Osteoblast (primary cell): ENCODE data around the gene SPECC1. TPM values are rescaled to one million over a fixed set of nuclear protein-coding genes. Genes with fewer than 3 reads are reported as not detected.
A peak's percentile ranks its signal among the peaks of the same experiment; 100 is the strongest.

Experiments
- DNase-seq: peaks from one replicate; pipeline ENCODE4 v3.0.0; 2011; ENCODE audit warnings: low spot score, mixed read lengths; ENCODE audit not compliant: insufficient read length; ENCODE audit errors: missing footprints
- H2AFZ ChIP-seq: 2 replicates; pipeline ENCODE4 v1.6.0; 2011; ENCODE audit warnings: mild to moderate bottlenecking, low read length
- H3K27ac ChIP-seq: 2 replicates; pipeline ENCODE4 v1.5.1; 2011; ENCODE audit warnings: mild to moderate bottlenecking, low read depth, low read length, moderate library complexity
- H3K27me3 ChIP-seq: 2 replicates; pipeline ENCODE4 v1.6.0; 2012; ENCODE audit warnings: mild to moderate bottlenecking, control low read depth, inconsistent platforms, low read length, moderate library complexity; ENCODE audit not compliant: insufficient read depth
- H3K36me3 ChIP-seq: 2 replicates; pipeline ENCODE4 v1.5.1; 2011; ENCODE audit warnings: mild to moderate bottlenecking, low read length, control low read depth, moderate library complexity; ENCODE audit not compliant: insufficient read depth
- H3K4me1 ChIP-seq: 2 replicates; pipeline ENCODE4 v1.5.1; 2011; ENCODE audit warnings: mild to moderate bottlenecking, low read length, control low read depth, moderate library complexity; ENCODE audit not compliant: insufficient read depth
- H3K4me2 ChIP-seq: 2 replicates; pipeline ENCODE4 v1.6.0; 2011; ENCODE audit warnings: mild to moderate bottlenecking, low read length; ENCODE audit not compliant: insufficient read depth
- H3K4me3 ChIP-seq: fragments of 200-600 bp; sonication (generic); 3 replicates; pipeline ENCODE4 v1.5.1; 2012; ENCODE audit warnings: mild to moderate bottlenecking, low read length, inconsistent platforms; ENCODE audit not compliant: insufficient read depth
- H3K79me2 ChIP-seq: 2 replicates; pipeline ENCODE4 v1.6.0; 2012; ENCODE audit warnings: mild to moderate bottlenecking, low read length, control low read depth, inconsistent platforms; ENCODE audit not compliant: insufficient read depth
- H3K9me3 ChIP-seq: 2 replicates; pipeline ENCODE4 v1.5.1; 2011; ENCODE audit warnings: low read depth, low read length, control low read depth
- H4K20me1 ChIP-seq: 2 replicates; pipeline ENCODE4 v1.6.0; 2012; ENCODE audit warnings: mild to moderate bottlenecking, low read length, control low read depth; ENCODE audit not compliant: insufficient read depth
- total RNA-seq: library from RNA; depleted of rRNA; stranded (reverse); fragments of >200 nt; gene quantifications from 2 replicates; pipeline ENCODE4 v1.2.3, GENCODE V29; 2012
- TF ChIP-seq, protein P1 (sequence below): IDR thresholded peaks from 2 replicates; pipeline ENCODE4 v1.5.1; 2011; ENCODE audit warnings: mild to moderate bottlenecking, low read depth, low read length, moderate library complexity; ENCODE audit errors: extremely low read depth

Gene SPECC1
- total RNA-seq, 1 donor = 155 TPM

DNA sequence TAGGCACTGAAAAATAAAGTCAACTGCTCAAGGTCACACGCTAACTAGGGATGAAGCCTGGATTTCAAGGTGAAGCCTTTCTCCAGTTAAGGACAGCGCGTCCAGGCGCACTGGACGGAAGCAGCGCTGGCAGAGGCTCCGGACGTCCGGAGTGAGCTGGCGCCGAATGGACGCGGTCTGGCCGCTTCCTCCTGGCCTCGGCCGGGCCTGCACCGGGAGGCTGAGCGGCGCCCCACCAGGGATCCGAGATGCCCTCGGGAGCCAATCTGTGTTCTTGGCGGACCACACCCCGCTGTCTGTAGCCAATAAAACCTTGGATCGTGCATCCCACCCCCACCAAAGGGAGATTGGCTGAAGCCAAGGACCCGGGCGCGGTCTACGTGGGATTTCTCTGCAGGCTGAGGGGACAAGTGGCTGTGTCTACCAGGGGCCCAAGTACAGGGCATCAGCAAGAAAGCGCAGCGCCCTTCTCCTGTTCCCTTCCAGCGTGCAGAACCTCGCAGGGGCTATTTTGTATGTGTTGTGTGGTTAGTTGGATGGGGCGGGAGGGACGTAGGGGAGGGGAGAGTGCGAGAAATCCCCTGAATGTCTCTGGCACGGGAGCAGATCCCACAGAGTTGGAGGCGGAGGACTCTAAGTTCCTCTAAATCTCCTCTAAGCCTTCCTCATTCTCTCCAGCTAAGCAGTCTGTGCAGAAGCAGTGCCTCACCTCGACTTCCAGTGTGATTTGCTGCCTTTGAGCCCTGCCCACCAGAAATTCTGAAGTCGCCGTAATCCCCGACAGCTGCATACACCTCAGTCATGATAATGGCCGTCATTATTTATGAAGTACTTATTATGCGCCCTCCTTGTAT lies 29.0 kb upstream of the SPECC1 start:
- no peak overlapping the region for H3K27ac ChIP-seq
- DNase-seq = peak; percentile 69
- no peaks in the 10 kb centered on the region for H3K27me3 ChIP-seq
- H3K4me3 ChIP-seq = peak overlapping the region; percentile 8
- TF ChIP-seq, protein P1, sequence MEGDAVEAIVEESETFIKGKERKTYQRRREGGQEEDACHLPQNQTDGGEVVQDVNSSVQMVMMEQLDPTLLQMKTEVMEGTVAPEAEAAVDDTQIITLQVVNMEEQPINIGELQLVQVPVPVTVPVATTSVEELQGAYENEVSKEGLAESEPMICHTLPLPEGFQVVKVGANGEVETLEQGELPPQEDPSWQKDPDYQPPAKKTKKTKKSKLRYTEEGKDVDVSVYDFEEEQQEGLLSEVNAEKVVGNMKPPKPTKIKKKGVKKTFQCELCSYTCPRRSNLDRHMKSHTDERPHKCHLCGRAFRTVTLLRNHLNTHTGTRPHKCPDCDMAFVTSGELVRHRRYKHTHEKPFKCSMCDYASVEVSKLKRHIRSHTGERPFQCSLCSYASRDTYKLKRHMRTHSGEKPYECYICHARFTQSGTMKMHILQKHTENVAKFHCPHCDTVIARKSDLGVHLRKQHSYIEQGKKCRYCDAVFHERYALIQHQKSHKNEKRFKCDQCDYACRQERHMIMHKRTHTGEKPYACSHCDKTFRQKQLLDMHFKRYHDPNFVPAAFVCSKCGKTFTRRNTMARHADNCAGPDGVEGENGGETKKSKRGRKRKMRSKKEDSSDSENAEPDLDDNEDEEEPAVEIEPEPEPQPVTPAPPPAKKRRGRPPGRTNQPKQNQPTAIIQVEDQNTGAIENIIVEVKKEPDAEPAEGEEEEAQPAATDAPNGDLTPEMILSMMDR = no peak
- H3K4me2 ChIP-seq = peak overlapping the region; percentile 37
- peak overlapping the region; percentile 32 for H2AFZ ChIP-seq
- H4K20me1 ChIP-seq = peaks cover 5% of the 10 kb centered on the region
- peaks cover 11% of the 10 kb centered on the region for H3K4me1 ChIP-seq
- peaks cover 33% of the 10 kb centered on the region for H3K79me2 ChIP-seq
- no peaks in the 10 kb centered on the region for H3K9me3 ChIP-seq
- no peaks in the 10 kb centered on the region for H3K36me3 ChIP-seq

DNA sequence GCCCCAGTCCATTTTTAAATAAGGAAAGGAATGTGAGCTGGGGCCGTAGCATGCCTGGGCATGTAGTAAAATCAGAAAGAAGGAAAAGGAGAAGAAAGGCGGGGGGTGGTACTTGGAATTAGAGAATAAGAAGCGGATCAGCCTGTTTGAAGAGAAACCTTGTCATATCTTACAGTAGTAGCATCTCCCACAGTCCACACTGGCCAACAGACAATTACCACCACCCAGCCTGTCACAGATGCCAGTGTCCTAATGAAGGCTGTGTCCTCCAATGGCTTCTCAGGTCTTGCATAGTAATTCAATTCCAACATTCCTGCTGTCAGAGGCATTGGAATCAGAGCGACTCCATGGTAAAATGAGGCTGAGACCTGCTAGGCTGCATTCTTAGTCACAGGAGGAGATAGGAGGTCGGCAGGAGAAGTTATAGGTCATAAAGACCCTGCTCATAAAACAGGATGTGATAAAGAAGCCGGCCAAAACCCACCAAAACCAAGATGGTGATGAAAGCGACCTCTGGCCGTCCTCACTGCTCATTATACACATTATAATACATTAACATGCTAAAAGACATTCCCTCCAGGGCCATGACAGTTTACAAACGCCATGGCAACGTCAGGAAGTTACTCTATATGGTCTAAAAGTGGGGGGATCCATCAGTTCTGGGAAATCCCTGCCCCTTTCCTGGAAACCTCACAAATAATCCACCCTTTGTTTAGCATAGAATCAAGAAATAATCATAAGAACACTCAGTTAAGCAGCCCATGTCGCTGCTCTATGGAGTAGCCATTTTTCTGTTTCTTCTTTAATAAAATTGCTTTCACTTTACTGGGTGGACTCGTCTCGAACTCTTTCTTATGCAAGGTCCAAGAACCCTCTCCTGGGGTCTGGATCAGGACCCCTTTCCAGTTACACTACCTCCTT lies 22.0 kb upstream of the SPECC1 start:
- DNase-seq = no peak
- TF ChIP-seq, protein P1 = no peak
- no peaks in the 10 kb centered on the region for H3K36me3 ChIP-seq
- H3K27me3 ChIP-seq = no peaks in the 10 kb centered on the region
- no peaks in the 10 kb centered on the region for H4K20me1 ChIP-seq
- no peaks in the 10 kb centered on the region for H3K4me1 ChIP-seq
- H3K79me2 ChIP-seq = no peaks in the 10 kb centered on the region
- no peak overlapping the region for H3K27ac ChIP-seq
- H3K4me3 ChIP-seq = no peak overlapping the region
- H3K9me3 ChIP-seq = no peaks in the 10 kb centered on the region
- no peak overlapping the region for H3K4me2 ChIP-seq
- peak overlapping the region; percentile 75 for H2AFZ ChIP-seq

DNA sequence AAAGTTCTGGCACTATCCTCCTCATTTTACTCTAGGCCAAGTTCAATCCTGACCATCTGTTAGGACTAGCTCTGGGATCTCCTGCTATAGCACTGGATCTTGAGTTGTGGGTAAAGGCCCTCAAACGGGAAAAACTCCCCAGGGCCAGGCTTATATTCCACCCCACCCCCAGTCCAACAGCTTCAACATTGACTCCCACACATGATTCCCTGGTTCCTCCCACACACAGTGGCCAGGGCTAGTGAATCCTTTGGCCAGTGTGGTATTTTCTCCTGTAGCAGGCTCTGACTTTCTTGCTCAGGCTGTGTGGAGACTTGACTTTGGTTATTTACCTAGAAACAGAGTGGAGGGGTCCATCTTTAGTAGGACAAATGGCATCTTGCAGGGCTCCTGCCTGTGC lies 21.3 kb upstream of the SPECC1 start:
- no peaks in the 10 kb centered on the region for H3K36me3 ChIP-seq
- H3K4me3 ChIP-seq = no peak overlapping the region
- H3K4me2 ChIP-seq = no peak overlapping the region
- H3K4me1 ChIP-seq = no peaks in the 10 kb centered on the region
- DNase-seq = no peak
- H3K79me2 ChIP-seq = no peaks in the 10 kb centered on the region
- peak overlapping the region; percentile 75 for H2AFZ ChIP-seq
- TF ChIP-seq, protein P1 = no peak
- H3K9me3 ChIP-seq = no peaks in the 10 kb centered on the region
- H3K27ac ChIP-seq = no peak overlapping the region
- H4K20me1 ChIP-seq = no peaks in the 10 kb centered on the region
- H3K27me3 ChIP-seq = no peaks in the 10 kb centered on the region
